ENCODE measurements around the gene UNKL.

GRCh38 chr16:1395444-1396031 is 19.0 kb downstream of the UNKL start:
- TF ChIP-seq POLR2A (IDR thresholded peaks at IDR 0.05): no peak
- TF ChIP-seq CTCF (IDR thresholded peaks at IDR 0.05): no peak
